GM08714 (cell line): ENCODE measurements around the gene MPRIP.

Experiments
- H3K4me3 ChIP-seq: fragments of 200-500 bp; sonication (Bioruptor generic); 2 replicates; pipeline ENCODE4 v1.5.1; 2014; ENCODE audit warnings: mild to moderate bottlenecking, low read length, inconsistent platforms
- ZNF274 ChIP-seq: IDR thresholded peaks from 2 replicates; pipeline ENCODE4 v1.6.1; 2012; ENCODE audit warnings: mild to moderate bottlenecking, low read depth, low read length

Gene MPRIP

DNA sequence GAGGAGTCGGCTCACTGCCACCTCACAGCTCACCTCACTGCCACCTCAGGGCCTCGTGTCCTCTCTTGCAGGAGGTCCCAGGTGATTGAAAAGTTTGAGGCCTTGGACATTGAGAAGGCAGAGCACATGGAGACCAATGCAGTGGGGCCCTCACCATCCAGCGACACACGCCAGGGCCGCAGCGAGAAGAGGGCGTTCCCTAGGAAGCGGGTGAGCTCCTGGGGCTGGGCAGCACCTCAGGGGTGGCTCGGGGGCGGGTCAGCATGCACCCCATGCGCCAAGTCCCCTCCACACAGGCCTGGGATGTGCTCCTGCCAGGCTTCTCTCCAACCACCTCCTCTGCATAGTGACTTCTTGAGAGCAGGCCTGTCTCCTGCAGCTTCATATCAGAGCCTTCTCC is 100.3 kb downstream of the MPRIP start:
- no peak for TF ChIP-seq ZNF274
- H3K4me3 ChIP-seq: no peak overlapping the region

DNA sequence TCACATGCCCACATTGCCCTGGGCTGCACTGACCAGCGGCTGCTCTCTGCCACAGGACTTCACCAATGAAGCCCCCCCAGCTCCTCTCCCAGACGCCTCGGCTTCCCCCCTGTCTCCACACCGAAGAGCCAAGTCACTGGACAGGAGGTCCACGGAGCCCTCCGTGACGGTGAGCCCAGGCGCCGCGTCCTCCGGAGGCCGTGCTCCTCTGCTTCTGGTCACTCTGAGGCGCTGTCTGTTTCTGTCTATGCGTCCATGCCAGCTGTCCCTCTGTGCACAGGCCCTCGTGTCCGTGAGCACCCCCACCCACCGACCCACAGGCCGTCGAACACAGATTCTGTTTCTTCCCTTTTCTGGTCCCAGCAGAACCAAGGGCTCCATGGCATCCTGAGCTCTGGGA is 101.2 kb downstream of the MPRIP start:
- TF ChIP-seq ZNF274: no peak
- no peak overlapping the region for H3K4me3 ChIP-seq

DNA sequence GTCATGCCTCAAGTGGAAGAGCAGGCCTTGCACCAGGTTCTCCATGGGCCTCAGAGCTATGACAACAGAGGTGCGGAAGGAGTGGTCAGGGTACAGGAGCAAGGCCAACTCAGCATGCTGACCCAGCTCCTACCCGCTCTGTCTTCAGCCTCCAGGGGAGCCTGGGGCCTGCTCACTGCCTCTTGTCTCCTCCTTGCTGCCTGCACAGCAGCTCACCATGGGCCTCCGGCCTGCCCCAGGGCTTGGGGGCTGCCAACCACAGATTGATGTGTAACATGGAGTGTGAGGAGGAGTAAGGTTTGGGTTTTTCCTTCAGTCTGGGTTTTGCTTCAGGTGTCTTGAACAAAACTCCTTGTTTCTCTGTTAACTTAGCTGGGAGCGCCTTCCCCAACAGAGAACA is 101.8 kb downstream of the MPRIP start:
- no peak for TF ChIP-seq ZNF274
- no peak overlapping the region for H3K4me3 ChIP-seq

DNA sequence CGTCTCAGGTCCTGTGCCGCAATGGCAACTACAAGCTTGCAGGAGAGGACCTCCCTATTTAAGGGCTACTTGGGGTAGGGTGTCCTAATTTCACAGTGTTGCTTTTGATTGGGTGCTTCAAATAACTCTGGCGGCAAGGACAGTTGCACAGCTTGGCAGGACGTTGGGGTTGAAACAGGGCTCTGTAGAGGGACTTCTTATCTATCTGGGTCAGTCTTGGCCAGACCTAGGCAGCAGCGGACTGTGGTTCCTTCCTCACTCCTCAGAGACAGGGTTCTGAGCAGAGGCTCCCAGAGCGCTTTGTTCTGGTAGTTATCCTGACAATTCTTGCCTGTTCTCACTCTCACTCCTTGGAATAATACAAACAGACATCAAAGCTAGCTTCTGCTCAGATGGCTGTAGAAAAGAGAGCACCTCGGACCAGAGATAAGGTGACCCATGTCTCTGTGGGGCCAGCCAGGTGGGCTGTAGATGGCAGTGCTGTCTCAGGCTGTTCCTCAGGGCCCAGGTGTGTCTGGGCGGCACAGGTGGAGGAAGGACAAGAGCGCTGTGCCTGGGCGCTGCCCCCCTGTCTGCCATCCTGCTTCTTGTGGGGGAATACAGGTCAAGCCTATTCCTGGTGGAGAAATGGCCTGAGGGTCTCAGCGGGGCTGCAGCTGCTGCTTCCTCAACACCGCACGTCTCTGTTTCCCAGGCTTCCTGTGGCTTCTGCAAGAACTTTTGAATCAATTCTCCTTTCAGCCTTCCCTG is 102.8 kb downstream of the MPRIP start:
- no peak overlapping the region for H3K4me3 ChIP-seq
- no peak for TF ChIP-seq ZNF274

DNA sequence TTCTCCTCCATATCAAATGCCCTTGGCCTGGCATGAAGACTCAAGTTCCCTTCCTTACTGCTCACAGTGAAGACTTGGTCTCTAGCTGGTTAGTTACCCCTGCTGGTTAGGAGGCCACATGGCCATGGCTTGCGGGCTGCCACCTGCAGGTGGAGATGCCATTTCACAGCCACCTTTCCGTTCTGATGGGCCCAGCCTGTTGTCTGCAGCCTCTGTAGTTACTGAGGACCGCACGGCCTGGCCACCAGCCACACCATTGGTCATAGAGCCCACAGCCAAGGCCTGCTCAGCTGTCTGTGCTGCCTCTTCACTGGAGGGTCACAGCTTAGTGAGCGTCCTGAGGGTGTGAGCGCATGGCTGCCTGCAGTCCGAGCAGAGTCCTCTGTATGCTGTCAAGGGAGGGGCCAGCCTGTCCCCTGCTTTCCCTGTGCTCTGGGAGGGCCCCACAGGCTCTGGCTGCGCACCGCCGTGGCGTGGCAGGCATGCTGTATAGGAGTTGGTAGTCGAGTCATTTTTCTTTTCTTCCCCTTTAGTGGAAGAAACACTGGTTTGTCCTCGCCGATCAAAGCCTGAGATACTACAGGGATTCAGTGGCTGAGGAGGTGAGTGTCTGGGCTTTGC is 104.6 kb downstream of the MPRIP start:
- no peak for TF ChIP-seq ZNF274
- no peak overlapping the region for H3K4me3 ChIP-seq

DNA sequence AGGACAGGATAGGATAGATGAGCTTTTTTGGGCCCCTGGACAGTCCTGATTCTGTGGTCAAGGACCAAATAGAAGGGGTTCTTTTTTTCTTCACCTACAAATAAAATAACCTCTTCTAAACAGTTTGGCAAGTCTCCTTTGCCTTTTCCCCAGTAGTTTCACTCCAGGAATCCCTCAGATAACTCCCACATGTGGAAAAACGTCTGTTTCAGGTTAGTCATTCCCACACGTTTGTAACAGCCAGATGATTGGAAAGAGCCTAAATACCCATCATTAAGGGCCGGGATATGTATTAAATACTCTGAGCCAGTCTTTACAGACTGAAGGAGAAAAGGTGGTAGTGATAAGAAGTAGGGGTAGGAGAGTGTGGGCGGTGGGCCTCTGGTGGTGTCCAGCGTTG is 105.6 kb downstream of the MPRIP start:
- no peak for TF ChIP-seq ZNF274
- H3K4me3 ChIP-seq: no peak overlapping the region

DNA sequence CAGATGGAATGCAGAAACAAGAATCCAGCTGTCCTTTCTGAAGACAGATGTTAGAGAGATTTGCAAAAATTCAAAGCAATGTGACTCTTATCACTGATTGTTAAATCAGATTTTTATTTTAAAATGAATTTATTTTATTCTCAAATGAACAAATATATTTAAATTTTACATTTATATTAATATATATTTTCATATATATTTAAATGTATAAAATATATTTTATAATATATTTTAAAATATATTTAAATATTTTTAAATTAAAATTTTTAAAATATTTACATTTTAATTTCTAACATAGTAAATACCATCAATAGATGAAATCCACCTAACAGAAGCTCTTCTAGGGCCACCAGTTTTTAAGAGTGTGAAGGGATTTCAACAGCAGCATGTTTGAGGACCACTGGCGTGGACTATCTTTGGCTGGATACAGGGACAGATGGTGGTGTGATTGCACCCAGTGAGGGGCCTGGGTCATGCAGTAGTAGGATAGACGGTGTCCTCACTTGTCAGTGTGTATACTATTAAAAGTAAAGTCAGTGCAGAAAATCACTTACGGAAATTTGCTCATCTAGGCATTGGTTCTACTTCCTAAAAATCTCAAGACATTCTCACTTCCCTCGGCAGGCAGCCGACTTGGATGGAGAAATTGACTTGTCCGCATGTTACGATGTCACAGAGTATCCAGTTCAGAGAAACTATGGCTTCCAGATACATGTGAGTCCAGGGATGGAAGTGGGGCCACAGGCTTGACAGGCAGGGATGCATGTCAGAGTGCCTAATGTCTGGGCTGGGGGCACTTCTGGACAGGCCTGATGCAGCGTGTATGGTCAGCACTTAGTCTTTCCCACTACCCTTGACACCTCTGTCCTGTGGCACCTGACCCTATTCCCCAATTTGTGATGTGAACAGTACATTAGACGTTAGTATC is 107.5 kb downstream of the MPRIP start:
- H3K4me3 ChIP-seq: no peak overlapping the region
- no peak for TF ChIP-seq ZNF274

DNA sequence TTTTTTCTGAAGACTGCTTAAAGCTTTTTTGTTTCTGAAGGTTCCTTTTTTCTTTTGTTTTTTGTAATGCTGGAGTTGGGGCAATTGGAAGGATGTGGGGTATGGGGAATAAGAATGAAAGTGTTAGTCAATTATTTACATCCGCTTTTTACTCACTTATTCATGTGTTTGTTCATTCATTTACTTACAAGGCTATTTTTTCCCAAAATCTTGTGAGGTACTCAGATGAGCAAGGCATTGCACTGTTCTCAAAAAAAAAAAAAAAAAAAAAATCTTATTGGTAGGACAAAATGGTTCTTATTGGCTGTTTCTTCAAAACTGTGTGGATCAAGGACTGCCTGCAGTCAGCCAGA is 108.2 kb downstream of the MPRIP start:
- no peak for TF ChIP-seq ZNF274

DNA sequence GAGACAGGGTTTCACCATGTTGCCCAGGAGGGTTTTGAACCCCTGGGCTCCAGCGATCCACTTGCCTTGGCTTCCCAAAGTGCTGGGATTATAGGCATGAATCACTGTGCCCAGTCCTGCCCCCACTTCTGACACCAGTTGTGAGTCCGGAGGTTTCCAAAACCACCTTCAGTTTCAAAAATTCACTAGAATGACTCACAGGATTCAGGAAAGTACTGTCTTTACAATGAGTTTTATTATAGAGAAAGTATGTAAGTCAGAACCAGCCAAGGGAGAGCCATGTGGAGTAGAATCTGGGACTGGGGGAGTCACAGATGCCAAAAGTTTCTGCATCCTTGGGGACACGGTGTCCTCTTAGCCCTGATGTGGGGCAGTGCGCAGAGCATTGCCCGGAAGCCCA is 108.8 kb downstream of the MPRIP start:
- no peak overlapping the region for H3K4me3 ChIP-seq
- no peak for TF ChIP-seq ZNF274

More for the DNA sequence above, 108.2 kb downstream of the MPRIP start:
- H3K4me3 ChIP-seq: no peak overlapping the region

DNA sequence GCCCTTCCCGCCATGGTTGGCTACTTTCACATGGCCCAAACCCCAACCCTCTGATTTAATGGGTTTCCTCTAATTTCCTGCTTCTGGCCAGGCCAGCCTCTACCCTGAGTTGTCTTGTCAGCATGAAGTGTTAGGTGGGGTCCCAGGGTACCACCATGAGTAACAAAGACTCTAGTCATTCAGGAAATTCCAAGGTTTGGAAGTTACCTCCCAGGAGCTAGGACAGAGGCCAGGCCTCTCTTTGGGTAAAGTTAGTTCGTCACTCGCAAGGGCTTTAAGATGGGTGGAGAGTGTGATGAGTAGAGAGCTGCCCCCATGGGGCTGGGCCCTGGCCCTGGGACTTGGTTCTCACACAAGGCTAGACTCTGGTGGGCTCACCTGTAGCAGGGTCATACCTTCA is 109.3 kb downstream of the MPRIP start:
- no peak overlapping the region for H3K4me3 ChIP-seq
- TF ChIP-seq ZNF274: no peak

DNA sequence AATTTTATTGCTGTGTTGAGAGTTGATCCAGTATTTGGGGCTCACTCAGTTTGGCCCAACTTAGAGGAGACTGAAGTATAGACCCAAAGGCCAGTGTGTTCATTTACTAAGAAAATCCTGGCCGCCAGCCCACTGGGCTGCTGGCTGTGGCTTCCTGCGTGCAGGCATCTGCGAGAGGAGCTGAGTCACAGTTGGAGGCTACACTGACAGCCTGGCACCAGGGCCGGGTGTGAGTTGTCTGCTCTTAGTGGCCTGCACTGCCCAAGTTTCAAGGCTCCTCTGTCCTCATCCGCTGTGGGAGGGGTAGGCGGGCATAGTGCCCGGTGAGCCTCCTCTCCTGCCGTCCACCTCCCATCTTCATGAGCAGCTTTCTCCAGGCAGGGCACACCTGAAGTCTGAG is 109.7 kb downstream of the MPRIP start:
- TF ChIP-seq ZNF274: no peak
- H3K4me3 ChIP-seq: no peak overlapping the region

DNA sequence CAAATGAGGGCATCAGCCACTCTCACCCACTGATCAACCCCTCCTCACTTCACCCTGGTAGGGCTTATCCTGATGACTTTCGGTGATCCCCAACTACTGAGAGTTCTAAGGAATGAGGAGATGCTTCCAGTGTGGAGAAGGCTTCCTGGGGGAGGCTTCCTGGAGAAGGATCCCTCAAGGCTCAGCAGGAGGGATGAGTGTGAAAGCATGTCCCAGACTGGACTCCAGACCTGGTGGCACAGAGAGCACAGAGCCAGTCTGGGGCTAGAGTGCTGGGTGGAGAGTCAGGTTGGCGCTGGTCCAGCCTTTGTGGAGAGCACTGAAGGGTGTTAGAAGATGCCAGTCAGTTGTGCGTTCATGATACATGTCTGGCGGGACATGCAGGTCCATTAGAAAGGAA is 110.1 kb downstream of the MPRIP start:
- no peak for TF ChIP-seq ZNF274
- H3K4me3 ChIP-seq: no peak overlapping the region

DNA sequence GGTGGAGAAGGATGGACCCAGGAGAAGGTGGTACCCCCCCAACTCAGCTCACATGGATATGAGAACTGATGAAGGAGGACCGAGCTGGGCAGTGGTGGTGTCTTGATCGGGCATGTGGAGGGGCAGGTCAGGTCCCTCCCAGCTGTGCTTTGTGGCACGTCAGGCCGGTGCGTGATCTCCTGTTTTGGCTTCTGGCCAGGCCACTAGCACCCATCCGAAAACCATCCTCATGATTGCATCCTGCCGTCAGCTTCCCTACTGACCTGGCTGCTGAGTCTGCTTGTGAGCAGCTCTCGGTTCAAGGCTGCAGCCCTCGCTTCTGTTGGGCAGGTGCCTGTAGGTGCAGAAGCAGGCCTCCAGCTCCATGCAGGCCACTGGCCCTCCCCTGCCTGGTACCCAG is 110.8 kb downstream of the MPRIP start:
- no peak overlapping the region for H3K4me3 ChIP-seq
- no peak for TF ChIP-seq ZNF274

DNA sequence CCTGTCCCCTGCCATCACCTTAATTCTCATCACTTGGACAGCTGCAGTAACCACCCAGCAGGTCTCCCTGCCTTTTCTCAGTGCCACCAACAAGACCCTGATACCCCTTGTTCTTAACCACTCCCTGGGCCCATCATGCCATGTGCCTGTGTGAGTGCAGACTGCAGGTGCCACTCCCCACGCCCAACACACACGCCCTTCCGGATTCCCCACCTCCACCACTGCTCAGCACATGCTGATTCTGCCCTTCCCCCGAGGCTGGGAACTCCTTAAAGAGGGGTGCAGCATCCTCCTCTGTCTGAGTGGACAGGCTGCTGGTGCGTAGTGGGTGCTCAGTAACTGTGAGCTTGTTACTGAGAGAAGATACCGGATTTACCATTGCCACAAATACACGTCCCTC is 111.5 kb downstream of the MPRIP start:
- no peak for TF ChIP-seq ZNF274

DNA sequence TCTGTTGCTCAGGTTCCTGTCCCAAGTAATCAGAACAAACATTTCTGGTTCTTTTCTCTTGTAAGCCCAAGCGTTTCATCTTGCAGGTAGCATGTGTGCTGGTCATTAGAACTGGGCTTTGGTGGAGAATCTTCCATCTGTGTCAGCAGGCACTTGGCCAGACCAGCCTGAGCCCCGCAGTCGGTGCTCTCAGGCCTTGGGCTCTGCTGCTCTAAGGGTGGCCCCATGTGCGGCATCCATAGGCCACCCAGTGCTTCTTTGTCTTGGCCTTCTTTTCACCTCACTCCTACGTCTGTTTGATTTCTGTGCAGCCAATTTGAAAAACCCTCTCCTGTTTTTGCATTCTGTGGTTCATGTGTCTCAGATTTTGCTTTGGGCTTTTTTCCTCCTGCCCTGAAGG is 112.3 kb downstream of the MPRIP start:
- H3K4me3 ChIP-seq: no peak overlapping the region
- no peak for TF ChIP-seq ZNF274

More for the DNA sequence above, 111.5 kb downstream of the MPRIP start:
- no peak overlapping the region for H3K4me3 ChIP-seq
